Fibroblast of the aortic adventitia (primary cell): ENCODE measurements around the gene FLOT1. TPM values are rescaled to one million over a fixed set of nuclear protein-coding genes. Genes with fewer than 3 reads are reported as not detected.
"Not testable (repeated sequence)": the region's sequence is repeated elsewhere in the genome, so short reads cannot be mapped to it uniquely, and the experiment has no call there.

Source experiments
- DNase-seq: peaks from one replicate; pipeline ENCODE4 v3.0.0-alpha.2; 2010; ENCODE audit warnings: low read depth
- H3K4me3 ChIP-seq: 2 replicates; pipeline ENCODE4 v1.5.1; 2011; ENCODE audit warnings: low read depth, mild to moderate bottlenecking, control low read depth, low read length, moderate library complexity
- CTCF ChIP-seq: IDR thresholded peaks from 2 replicates; pipeline ENCODE4 v1.5.1; 2011; ENCODE audit warnings: mild to moderate bottlenecking, low read length, control low read depth, inconsistent platforms; ENCODE audit not compliant: insufficient read depth
- total RNA-seq: library from RNA; depleted of rRNA; stranded (reverse); fragments of >200 nt; gene quantifications from 2 replicates; pipeline ENCODE4 v1.2.3, GENCODE V29; 2012; ENCODE audit warnings: low replicate concordance

Gene FLOT1
- total RNA-seq, 1 donor = 109 TPM

- no peak for DNase-seq
- TF ChIP-seq CTCF = no peak
- H3K4me3 ChIP-seq = no peak overlapping the region
These were observed 19.4 kb upstream of the FLOT1 start for GRCh38 chr6:30761791-30762429.

- no peak for TF ChIP-seq CTCF
- no peak for DNase-seq
- no peak overlapping the region for H3K4me3 ChIP-seq
These were observed 18.1 kb upstream of the FLOT1 start for GRCh38 chr6:30760549-30760948.

- DNase-seq = peak; percentile 93
- H3K4me3 ChIP-seq = no peak overlapping the region
- TF ChIP-seq CTCF = no peak
These were observed 17.2 kb upstream of the FLOT1 start for GRCh38 chr6:30759575-30760239.

GRCh38 chr6:30757261-30757904 is 14.9 kb upstream of the FLOT1 start:
- H3K4me3 ChIP-seq = no peak overlapping the region
- TF ChIP-seq CTCF = no peak
- DNase-seq = no peak

DNA sequence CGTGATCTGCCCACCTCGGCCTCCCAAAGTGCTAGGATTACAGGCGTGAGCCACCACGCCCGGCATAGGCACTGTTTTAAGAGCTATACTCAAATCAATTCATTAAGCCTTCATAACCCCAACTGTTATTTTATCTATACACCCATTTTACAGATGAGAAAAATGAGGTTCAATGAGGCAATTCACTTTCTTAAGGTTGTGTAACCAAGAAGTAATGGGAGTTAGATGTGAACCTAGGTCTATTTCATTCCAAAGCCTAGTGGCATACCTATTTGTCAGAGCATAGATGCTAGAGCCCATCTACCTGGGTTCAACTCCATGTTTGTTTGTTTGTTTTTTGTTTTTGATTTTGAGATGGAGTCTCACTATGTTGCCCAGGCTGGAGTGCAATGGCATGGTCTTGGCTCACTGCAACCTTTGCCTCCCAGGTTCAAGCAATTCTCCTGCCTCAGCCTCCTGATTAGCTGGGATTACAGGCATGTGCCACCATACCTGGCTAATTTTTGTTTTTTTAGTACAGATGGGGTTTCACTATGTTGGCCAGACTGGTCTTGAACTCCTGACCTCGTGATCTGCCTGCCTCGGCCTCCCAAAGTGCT is 14.0 kb upstream of the FLOT1 start:
- not testable (repeated sequence) for DNase-seq, H3K4me3 ChIP-seq

GRCh38 chr6:30754631-30755030 is 12.1 kb upstream of the FLOT1 start:
- DNase-seq = peak; percentile 81
- no peak for TF ChIP-seq CTCF
- H3K4me3 ChIP-seq = no peak overlapping the region
